Calu3 (cell line): ENCODE results near the gene COL24A1. TPM values are rescaled to one million over a fixed set of nuclear protein-coding genes. Genes with fewer than 3 reads are reported as not detected.
"Not testable (repeated sequence)": the region's sequence is repeated elsewhere in the genome, so short reads cannot be mapped to it uniquely, and the experiment has no call there.

ENCODE experiments used
- BruUV-seq: library from RNA; stranded (reverse); fragments of 400-500 nt; replicated peaks from 2 replicates; lab custom pipeline; 2021; lab: Mats Ljungman, UMichigan
- CTCF ChIA-PET: fragments of 300-600 bp; sonication (Branson Sonifier 250); formaldehyde crosslinking; loops from one replicate; lab custom pipeline; 2022; ENCODE audit warnings: antibody characterized with exemption; lab: Charles Lee
- DNase-seq: peaks from one replicate; pipeline ENCODE4 v3.0.0; 2022
- H3K27ac Mint-ChIP-seq: one replicate; pipeline ENCODE4 v1.8.0; 2022; ENCODE audit warnings: mixed read lengths; ENCODE audit not compliant: unreplicated experiment
- H3K27me3 Mint-ChIP-seq: one replicate; pipeline ENCODE4 v1.8.0; 2022; ENCODE audit warnings: mixed read lengths; ENCODE audit not compliant: unreplicated experiment
- H3K36me3 Mint-ChIP-seq: one replicate; pipeline ENCODE4 v1.8.0; 2022; ENCODE audit warnings: mild to moderate bottlenecking, moderate library complexity, mixed read lengths; ENCODE audit not compliant: insufficient read depth, unreplicated experiment
- H3K4me1 Mint-ChIP-seq: one replicate; pipeline ENCODE4 v1.8.0; 2022; ENCODE audit warnings: mild to moderate bottlenecking, low read depth, mixed read lengths; ENCODE audit not compliant: unreplicated experiment
- H3K4me3 Mint-ChIP-seq: one replicate; pipeline ENCODE4 v1.8.0; 2022; ENCODE audit warnings: mild to moderate bottlenecking, low read depth, moderate library complexity, mixed read lengths; ENCODE audit not compliant: unreplicated experiment
- H3K9me3 Mint-ChIP-seq: one replicate; pipeline ENCODE4 v1.8.0; 2022; ENCODE audit warnings: low read depth, mixed read lengths; ENCODE audit not compliant: unreplicated experiment
- intact Hi-C: fragments of 100-400 bp; cut with micrococcal nuclease; formaldehyde crosslinking; loops from one replicate; pipeline ENCODE4 v1.10.0; 2022; ENCODE audit not compliant: unreplicated experiment
- total RNA-seq: library from RNA; stranded (reverse); gene quantifications from 2 replicates; pipeline ENCODE4 v1.2.3, GENCODE V29; 2022
- TF ChIP-seq, protein P1 (sequence below): fragments of 200-600 bp; IDR thresholded peaks from one replicate; pipeline ENCODE4 v1.8.0; 2022; ENCODE audit warnings: antibody characterized with exemption; ENCODE audit not compliant: unreplicated experiment

The COL24A1 gene
- total RNA-seq, 1 experiment from 2014 or later, result not detected

DNA sequence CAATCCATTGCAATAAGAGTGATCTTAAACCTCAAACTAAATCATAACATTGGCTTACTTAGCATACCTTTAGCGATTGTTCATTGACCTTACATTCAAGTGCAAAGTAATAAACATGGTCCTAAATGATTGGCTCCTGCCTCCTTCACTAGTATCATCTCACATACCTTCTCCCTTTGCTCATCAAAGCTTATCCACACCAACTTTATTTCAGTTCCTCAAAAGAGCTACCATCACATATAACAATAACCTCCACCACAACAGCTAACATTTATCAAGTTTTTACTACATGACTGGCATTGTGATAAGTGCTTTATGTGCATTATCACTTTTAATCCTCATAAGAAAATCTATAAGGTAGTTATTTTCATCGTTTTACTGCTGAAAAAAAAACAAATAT, 198.8 kb downstream of the COL24A1 start:
- no peaks in the 10 kb centered on the region for H3K36me3 Mint-ChIP-seq
- no peaks in the 10 kb centered on the region for H3K9me3 Mint-ChIP-seq
- H3K4me3 Mint-ChIP-seq, result no peak overlapping the region
- H3K27me3 Mint-ChIP-seq, result no peaks in the 10 kb centered on the region
- no peak overlapping the region for H3K27ac Mint-ChIP-seq
- intact Hi-C loops, result no loop called here
- no peaks in the 10 kb centered on the region for H3K4me1 Mint-ChIP-seq
- DNase-seq, result no peak
- CTCF ChIA-PET, result no interaction called here
- TF ChIP-seq, protein P1, sequence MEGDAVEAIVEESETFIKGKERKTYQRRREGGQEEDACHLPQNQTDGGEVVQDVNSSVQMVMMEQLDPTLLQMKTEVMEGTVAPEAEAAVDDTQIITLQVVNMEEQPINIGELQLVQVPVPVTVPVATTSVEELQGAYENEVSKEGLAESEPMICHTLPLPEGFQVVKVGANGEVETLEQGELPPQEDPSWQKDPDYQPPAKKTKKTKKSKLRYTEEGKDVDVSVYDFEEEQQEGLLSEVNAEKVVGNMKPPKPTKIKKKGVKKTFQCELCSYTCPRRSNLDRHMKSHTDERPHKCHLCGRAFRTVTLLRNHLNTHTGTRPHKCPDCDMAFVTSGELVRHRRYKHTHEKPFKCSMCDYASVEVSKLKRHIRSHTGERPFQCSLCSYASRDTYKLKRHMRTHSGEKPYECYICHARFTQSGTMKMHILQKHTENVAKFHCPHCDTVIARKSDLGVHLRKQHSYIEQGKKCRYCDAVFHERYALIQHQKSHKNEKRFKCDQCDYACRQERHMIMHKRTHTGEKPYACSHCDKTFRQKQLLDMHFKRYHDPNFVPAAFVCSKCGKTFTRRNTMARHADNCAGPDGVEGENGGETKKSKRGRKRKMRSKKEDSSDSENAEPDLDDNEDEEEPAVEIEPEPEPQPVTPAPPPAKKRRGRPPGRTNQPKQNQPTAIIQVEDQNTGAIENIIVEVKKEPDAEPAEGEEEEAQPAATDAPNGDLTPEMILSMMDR, result no peak
- no TSS peak for BruUV-seq

DNA sequence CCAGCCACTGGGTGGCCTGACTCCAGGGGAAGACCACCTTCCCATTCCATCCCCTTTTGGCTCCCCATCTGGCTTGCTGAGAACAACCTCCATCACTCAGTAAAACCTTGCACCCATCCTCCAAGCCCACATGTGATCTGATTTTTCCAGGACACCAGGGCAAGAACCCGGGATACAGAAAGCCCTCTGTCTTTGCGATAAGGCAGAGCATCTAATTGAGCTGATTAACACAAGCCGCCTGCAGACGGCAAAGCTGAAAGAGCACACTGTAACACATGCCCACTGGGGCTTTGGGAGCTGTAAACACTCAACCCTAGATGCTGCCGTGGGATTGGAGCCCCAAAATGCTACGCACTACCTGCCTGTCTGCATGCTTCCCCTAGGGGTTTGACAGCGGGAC, 201.4 kb downstream of the COL24A1 start:
- H3K4me1 Mint-ChIP-seq, intact Hi-C loops, H3K4me3 Mint-ChIP-seq, H3K27ac Mint-ChIP-seq, CTCF ChIA-PET, BruUV-seq, DNase-seq, H3K27me3 Mint-ChIP-seq, H3K36me3 Mint-ChIP-seq, H3K9me3 Mint-ChIP-seq: not testable (repeated sequence)

DNA sequence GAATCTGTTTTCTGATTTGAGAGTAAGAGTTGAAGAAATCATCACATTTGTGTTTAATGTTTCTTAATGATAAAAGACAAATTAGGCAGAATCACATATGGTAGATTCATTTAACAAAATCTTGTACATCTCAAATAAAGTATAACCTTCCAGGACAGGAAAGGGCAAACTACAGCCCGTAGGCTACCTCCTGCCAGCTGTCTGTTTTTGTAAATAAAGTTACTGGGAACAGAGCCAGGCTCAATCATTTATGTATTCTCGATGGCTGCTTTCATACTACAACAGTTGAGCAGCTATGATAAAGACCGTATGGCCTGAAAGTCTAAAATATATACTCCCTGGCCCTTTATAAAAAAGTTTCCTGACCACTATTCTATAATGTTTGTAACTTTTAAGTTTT, 204.1 kb downstream of the COL24A1 start:
- H3K27ac Mint-ChIP-seq, result no peak overlapping the region
- TF ChIP-seq, protein P1, result no peak
- DNase-seq, result no peak
- BruUV-seq, result no TSS peak
- no peaks in the 10 kb centered on the region for H3K9me3 Mint-ChIP-seq
- no peaks in the 10 kb centered on the region for H3K36me3 Mint-ChIP-seq
- H3K27me3 Mint-ChIP-seq, result no peaks in the 10 kb centered on the region
- H3K4me3 Mint-ChIP-seq, result no peak overlapping the region
- H3K4me1 Mint-ChIP-seq, result no peaks in the 10 kb centered on the region
- intact Hi-C loops, result no loop called here
- CTCF ChIA-PET, result no interaction called here

DNA sequence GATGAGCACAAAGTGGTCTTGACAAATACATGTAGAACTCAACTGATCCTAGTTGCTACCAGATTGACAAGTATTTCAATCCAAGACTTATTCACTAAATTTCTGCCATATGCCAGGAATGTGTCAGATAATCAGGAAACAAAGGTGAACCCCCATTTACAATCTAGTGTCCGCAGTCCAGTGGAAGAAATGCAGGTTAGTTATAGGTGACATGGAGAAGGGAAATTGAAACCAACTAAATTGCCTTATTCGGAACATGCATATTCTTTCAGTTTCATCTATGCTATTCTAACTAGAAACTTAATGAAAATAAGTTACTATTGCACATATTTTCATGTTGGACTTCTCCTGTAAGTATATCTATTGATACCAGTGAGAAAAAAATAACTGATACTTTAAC, 209.4 kb downstream of the COL24A1 start:
- Mint-ChIP-seq H3K4me1 (no peaks in the 10 kb centered on the region), H3K4me3 (no peak overlapping the region)
- CTCF ChIA-PET, result no interaction called here

DNA sequence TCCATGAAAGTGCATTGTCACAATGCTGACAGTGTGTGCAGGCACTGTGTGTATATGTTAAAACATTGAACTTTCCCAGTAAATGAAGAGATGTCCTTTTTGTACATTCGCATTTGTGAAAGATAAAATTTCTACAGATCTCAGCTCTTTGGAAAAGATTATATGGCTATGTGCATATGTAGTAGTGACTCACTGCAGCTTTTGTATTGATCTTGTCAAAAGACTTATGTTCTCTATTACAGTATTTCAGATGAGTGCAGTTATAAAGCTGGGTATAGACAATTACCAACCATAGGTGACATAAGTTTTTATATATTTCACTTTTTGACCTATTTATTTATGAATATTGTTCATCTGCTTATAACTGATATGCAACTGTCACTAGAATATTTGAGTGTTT, 212.6 kb downstream of the COL24A1 start:
- no peaks in the 10 kb centered on the region for H3K36me3 Mint-ChIP-seq
- TF ChIP-seq, protein P1, result no peak
- CTCF ChIA-PET, result no interaction called here
- DNase-seq, result no peak
- no TSS peak for BruUV-seq
- H3K27me3 Mint-ChIP-seq, result no peaks in the 10 kb centered on the region
- no peak overlapping the region for H3K4me3 Mint-ChIP-seq
- no peaks in the 10 kb centered on the region for H3K9me3 Mint-ChIP-seq
- intact Hi-C loops, result no loop called here
- no peaks in the 10 kb centered on the region for H3K4me1 Mint-ChIP-seq
- H3K27ac Mint-ChIP-seq, result no peak overlapping the region

More for the DNA sequence above, 209.4 kb downstream of the COL24A1 start:
- no peak for DNase-seq
- H3K27ac Mint-ChIP-seq, result no peak overlapping the region
- H3K27me3 Mint-ChIP-seq, result no peaks in the 10 kb centered on the region
- TF ChIP-seq, protein P1, result no peak
- no TSS peak for BruUV-seq
- H3K36me3 Mint-ChIP-seq, result no peaks in the 10 kb centered on the region
- intact Hi-C loops, result no loop called here
- no peaks in the 10 kb centered on the region for H3K9me3 Mint-ChIP-seq
